DND-41 (cell line): ENCODE data around the gene CRNKL1.

ENCODE experiments used
- CTCF ChIP-seq: IDR thresholded peaks from 2 replicates; pipeline ENCODE4 v1.5.1; 2012; ENCODE audit warnings: borderline replicate concordance, low read length, moderate library complexity, mild to moderate bottlenecking; ENCODE audit not compliant: poor library complexity, severe bottlenecking; ENCODE audit errors: extremely low read depth
- EZH2 ChIP-seq: IDR thresholded peaks from 3 replicates; pipeline ENCODE4 v1.6.1; 2012; ENCODE audit warnings: borderline replicate concordance, low read depth, mild to moderate bottlenecking, moderate library complexity, low read length, inconsistent platforms; ENCODE audit not compliant: severe bottlenecking

- no peak for TF ChIP-seq EZH2
- no peak for TF ChIP-seq CTCF
Observed at GRCh38 chr20:20094410-20094809, 42.1 kb upstream of the CRNKL1 start.
